Endodermal cell (in vitro differentiated cells): Measurements from ENCODE around the gene HIP1. TPM values are rescaled to one million over a fixed set of nuclear protein-coding genes. Genes with fewer than 3 reads are reported as not detected.

Source experiments
- DNase-seq: peaks from one replicate; pipeline ENCODE4 v3.0.0-alpha.2; 2017
- H3K27ac ChIP-seq: 2 replicates; pipeline ENCODE4 v1.5.1; 2013; ENCODE audit warnings: mild to moderate bottlenecking, low read depth, low read length, moderate library complexity
- H3K27me3 ChIP-seq: 2 replicates; pipeline ENCODE4 v1.6.1; 2013; ENCODE audit warnings: mild to moderate bottlenecking, low read length, moderate library complexity; ENCODE audit not compliant: insufficient read depth, control insufficient read depth, poor library complexity, severe bottlenecking
- H3K36me3 ChIP-seq: 2 replicates; pipeline ENCODE4 v1.7.0; 2013; ENCODE audit warnings: mild to moderate bottlenecking, low read length, moderate library complexity; ENCODE audit not compliant: control insufficient read depth, insufficient read depth
- H3K4me1 ChIP-seq: one replicate; pipeline ENCODE4 v1.7.0; 2013; ENCODE audit warnings: low read length; ENCODE audit not compliant: control insufficient read depth, insufficient read depth
- H3K4me3 ChIP-seq: 2 replicates; pipeline ENCODE4 v1.5.1; 2013; ENCODE audit warnings: mild to moderate bottlenecking, low read length, moderate library complexity
- H3K9ac ChIP-seq: 2 replicates; pipeline ENCODE4 v1.6.1; 2013; ENCODE audit warnings: mild to moderate bottlenecking, low read length, moderate library complexity; ENCODE audit not compliant: poor library complexity, severe bottlenecking; ENCODE audit errors: extremely low read depth
- H3K9me3 ChIP-seq: 2 replicates; pipeline ENCODE4 v1.6.1; 2013; ENCODE audit warnings: mild to moderate bottlenecking, low read length, moderate library complexity; ENCODE audit not compliant: control insufficient read depth
- H3K27ac Mint-ChIP-seq: 2 replicates; pipeline ENCODE4 v1.8.0; 2020; ENCODE audit warnings: mixed read lengths
- H3K27me3 Mint-ChIP-seq: 2 replicates; pipeline ENCODE4 v1.8.0; 2021; ENCODE audit warnings: mild to moderate bottlenecking, mixed read lengths; ENCODE audit not compliant: insufficient read depth
- H3K36me3 Mint-ChIP-seq: 2 replicates; pipeline ENCODE4 v1.8.0; 2020; ENCODE audit warnings: low read depth, mixed read lengths
- H3K4me1 Mint-ChIP-seq: 2 replicates; pipeline ENCODE4 v1.8.0; 2020; ENCODE audit warnings: mixed read lengths
- H3K4me3 Mint-ChIP-seq: 2 replicates; pipeline ENCODE4 v1.8.0; 2020; ENCODE audit warnings: mild to moderate bottlenecking, moderate library complexity, mixed read lengths
- H3K9me3 Mint-ChIP-seq: 2 replicates; pipeline ENCODE4 v1.8.0; 2020; ENCODE audit warnings: mild to moderate bottlenecking, mixed read lengths
- CTCF ChIP-seq: fragments of 200-600 bp; sonication (generic); conservative IDR thresholded peaks from 2 replicates; pipeline ENCODE4 v1.5.0; 2021; ENCODE audit warnings: antibody characterized with exemption, mild to moderate bottlenecking
- WGBS, 2 experiments: methylation state at CpG; one replicate each; pipeline versions ENCODE4 v1.1.5 to v1.1.7; 2013; ENCODE audit warnings: missing lambda C conversion rate in 2 of 2, mixed read lengths in 1 of 2; ENCODE audit not compliant: insufficient coverage in 1 of 2, insufficient read length in 1 of 2; 5-methylcytosine and 5-hydroxymethylcytosine counted together
- total RNA-seq, 2 donors: library from RNA; stranded (reverse); fragmentation: NEBNext Ultra II Directional in 1 of 2; extraction: Animal tissue kit (Norgen Biotek cat#: 25700) in 1 of 2; gene quantifications; 2 replicates in 1 of 2; 3 replicates in 1 of 2; pipeline ENCODE4 v1.2.1, GENCODE V29; 2021

Gene HIP1
- total RNA-seq, 2 donors from 2014 or later = 64.7 to 70.0 TPM

- Histone ChIP-seq H3K4me1 (no peaks in the 10 kb centered on the region), H3K4me3 (no peak overlapping the region), H3K27ac (peak overlapping the region; percentile 51), H3K9me3 (peaks cover 5% of the 10 kb centered on the region), H3K9ac (no peak overlapping the region), H3K27me3 (no peaks in the 10 kb centered on the region), H3K36me3 (peaks cover 77% of the 10 kb centered on the region)
- peaks cover 2% of the 10 kb centered on the region for H3K4me1 Mint-ChIP-seq
- H3K27ac Mint-ChIP-seq = peak overlapping the region; percentile 64
- no peak for TF ChIP-seq CTCF
- 91 to 92% methylated on average over 6 to 12 of the region's 12 CpGs for WGBS, 2 experiments
- DNase-seq = no peak
- H3K4me3 Mint-ChIP-seq = no peak overlapping the region
- H3K9me3 Mint-ChIP-seq = no peaks in the 10 kb centered on the region
- H3K27me3 Mint-ChIP-seq = no peaks in the 10 kb centered on the region
- H3K36me3 Mint-ChIP-seq = peaks cover 76% of the 10 kb centered on the region
These were observed 170.7 kb downstream of the HIP1 start for GRCh38 chr7:75567948-75568595.

GRCh38 chr7:75565132-75565837 is 173.5 kb downstream of the HIP1 start:
- WGBS, 2 experiments = 86 to 96% methylated on average over 5 to 6 of the region's 6 CpGs
- peaks cover 20% of the 10 kb centered on the region for H3K9me3 ChIP-seq
- H3K4me1 ChIP-seq = no peaks in the 10 kb centered on the region
- H3K27ac Mint-ChIP-seq = no peak overlapping the region
- H3K27me3 ChIP-seq = no peaks in the 10 kb centered on the region
- TF ChIP-seq CTCF = no peak
- no peak overlapping the region for H3K4me3 Mint-ChIP-seq
- no peak for DNase-seq
- H3K27me3 Mint-ChIP-seq = no peaks in the 10 kb centered on the region
- peaks cover 4% of the 10 kb centered on the region for H3K9me3 Mint-ChIP-seq
- no peak overlapping the region for H3K4me3 ChIP-seq
- H3K27ac ChIP-seq = no peak overlapping the region
- H3K36me3 ChIP-seq = peaks cover 84% of the 10 kb centered on the region
- H3K36me3 Mint-ChIP-seq = peaks cover 90% of the 10 kb centered on the region
- H3K9ac ChIP-seq = no peak overlapping the region
- peaks cover 2% of the 10 kb centered on the region for H3K4me1 Mint-ChIP-seq

GRCh38 chr7:75563171-75563570 is 175.6 kb downstream of the HIP1 start:
- DNase-seq = no peak
- 90 to 100% methylated on average over 1 to 3 of the region's 3 CpGs for WGBS, 2 experiments
- H3K36me3 Mint-ChIP-seq = peaks cover 88% of the 10 kb centered on the region
- no peaks in the 10 kb centered on the region for H3K27me3 Mint-ChIP-seq
- H3K4me1 Mint-ChIP-seq = no peaks in the 10 kb centered on the region
- no peak overlapping the region for H3K9ac ChIP-seq
- H3K4me1 ChIP-seq = no peaks in the 10 kb centered on the region
- H3K27me3 ChIP-seq = no peaks in the 10 kb centered on the region
- H3K4me3 ChIP-seq = no peak overlapping the region
- no peak for TF ChIP-seq CTCF
- H3K9me3 Mint-ChIP-seq = peaks cover 4% of the 10 kb centered on the region
- H3K36me3 ChIP-seq = peaks cover 71% of the 10 kb centered on the region
- no peak overlapping the region for H3K4me3 Mint-ChIP-seq
- no peak overlapping the region for H3K27ac Mint-ChIP-seq
- H3K9me3 ChIP-seq = peaks cover 20% of the 10 kb centered on the region
- no peak overlapping the region for H3K27ac ChIP-seq
